Measurements from ENCODE around the gene LY6G5C.
A peak's percentile ranks its signal among the peaks of the same experiment; 100 is the strongest.
"Not testable (repeated sequence)": the region's sequence is repeated elsewhere in the genome, so short reads cannot be mapped to it uniquely, and the experiment has no call there.

LY6G5C gene

GRCh38 chr6:31715022-31715958, 34.4 kb upstream of the LY6G5C start, which contains the start of gene LY6G6D:
LY6G6D (plus strand) TSS chr6:31715348; CDS start chr6:31715356, 8 bp downstream.
- no peak for DNase-seq (ENCODE audit: low read depth in 1 of 2, low spot score in 1 of 2)

- DNase-seq (ENCODE audit: low read depth in 1 of 2, low spot score in 1 of 2), result no peak
These were observed 33.3 kb upstream of the LY6G5C start for GRCh38 chr6:31713991-31714684.

- DNase-seq (ENCODE audit: low read depth in 1 of 2, low spot score in 1 of 2), result no peak
These were observed 32.6 kb upstream of the LY6G5C start for GRCh38 chr6:31713465-31713864.

GRCh38 chr6:31712296-31712695, 31.4 kb upstream of the LY6G5C start:
- DNase-seq (ENCODE audit: low read depth in 1 of 2, low spot score in 1 of 2), result no peak

- DNase-seq (ENCODE audit: low read depth in 1 of 2, low spot score in 1 of 2), result no peak
These were observed 30.4 kb upstream of the LY6G5C start for GRCh38 chr6:31711233-31711632.

- no peak for DNase-seq (ENCODE audit: low read depth in 1 of 2, low spot score in 1 of 2)
These were observed 29.8 kb upstream of the LY6G5C start for GRCh38 chr6:31710523-31711219.

GRCh38 chr6:31709157-31709556, 28.3 kb upstream of the LY6G5C start:
- DNase-seq (ENCODE audit: low read depth in 1 of 2, low spot score in 1 of 2), result not testable (repeated sequence)

GRCh38 chr6:31708224-31708623, 27.4 kb upstream of the LY6G5C start:
- no peak for DNase-seq (ENCODE audit: low read depth in 1 of 2, low spot score in 1 of 2)

GRCh38 chr6:31707701-31708100, 26.8 kb upstream of the LY6G5C start:
- no peak for DNase-seq (ENCODE audit: low read depth in 1 of 2, low spot score in 1 of 2)

- no peak for DNase-seq (ENCODE audit: low read depth in 1 of 2, low spot score in 1 of 2)
These were observed 25.7 kb upstream of the LY6G5C start, which contains the start of gene LY6G6F for GRCh38 chr6:31706599-31706998. LY6G6F (plus strand) TSS chr6:31706866; CDS start chr6:31706907, 41 bp downstream.

- DNase-seq (ENCODE audit: low read depth in 1 of 2, low spot score in 1 of 2), result no peak
These were observed 25.1 kb upstream of the LY6G5C start for GRCh38 chr6:31705931-31706330.

- peak; percentile 93 to 95 for DNase-seq (ENCODE audit: low read depth in 1 of 2, low spot score in 1 of 2)
These were observed 22.2 kb upstream of the LY6G5C start, which contains the start of gene ABHD16A for GRCh38 chr6:31702819-31703716. ABHD16A (minus strand) TSS chr6:31703324; CDS start chr6:31703281, 43 bp downstream.

GRCh38 chr6:31702405-31702818, 21.5 kb upstream of the LY6G5C start:
- DNase-seq (ENCODE audit: low read depth in 1 of 2, low spot score in 1 of 2), result no peak

GRCh38 chr6:31701666-31702404, 21.0 kb upstream of the LY6G5C start:
- DNase-seq (ENCODE audit: low read depth in 1 of 2, low spot score in 1 of 2), result no peak

- no peak for DNase-seq (ENCODE audit: low read depth in 1 of 2, low spot score in 1 of 2)
These were observed 20.0 kb upstream of the LY6G5C start for GRCh38 chr6:31700740-31701401.

- DNase-seq (ENCODE audit: low read depth in 1 of 2, low spot score in 1 of 2), result no peak
These were observed 16.7 kb upstream of the LY6G5C start for GRCh38 chr6:31697555-31697954.

- no peak for DNase-seq (ENCODE audit: low read depth in 1 of 2, low spot score in 1 of 2)
These were observed 12.7 kb upstream of the LY6G5C start for GRCh38 chr6:31693535-31693934.

- DNase-seq (ENCODE audit: low read depth in 1 of 2, low spot score in 1 of 2), result no peak
These were observed 12.0 kb upstream of the LY6G5C start for GRCh38 chr6:31692886-31693285.

- DNase-seq (ENCODE audit: low read depth in 1 of 2, low spot score in 1 of 2), result no peak
These were observed 11.5 kb upstream of the LY6G5C start for GRCh38 chr6:31692353-31692752.

All from activated T-helper 1 cell treated with anti-CD3 and anti-CD28 coated beads, Interleukin-2, amount 50 U/mL, for 16 hours (primary cell).